Smooth muscle cell (in vitro differentiated cells): ENCODE data around the gene CACNG5. TPM values are rescaled to one million over a fixed set of nuclear protein-coding genes. Genes with fewer than 3 reads are reported as not detected.

ENCODE experiments used
- DNase-seq: peaks from one replicate; lab custom pipeline; 2025; ENCODE audit not compliant: unreplicated experiment; lab: John Stamatoyannopoulos, UW
- H2AFZ ChIP-seq: fragments of 200-600 bp; sonication (generic); 2 replicates; pipeline ENCODE4 v1.6.0; 2016; ENCODE audit warnings: antibody characterized with exemption, low read depth, mild to moderate bottlenecking
- H3F3A ChIP-seq: fragments of 200-600 bp; sonication (generic); 2 replicates; pipeline ENCODE4 v1.6.0; 2017; ENCODE audit warnings: antibody characterized with exemption, low read depth
- H3K27ac ChIP-seq: fragments of 200-600 bp; sonication (generic); 2 replicates; pipeline ENCODE4 v1.5.1; 2016; ENCODE audit warnings: low read depth, mild to moderate bottlenecking
- H3K27me3 ChIP-seq: fragments of 200-600 bp; sonication (generic); 2 replicates; pipeline ENCODE4 v1.6.1; 2016; ENCODE audit warnings: low read depth, mild to moderate bottlenecking
- H3K36me3 ChIP-seq: fragments of 200-600 bp; sonication (generic); 2 replicates; pipeline ENCODE4 v1.5.1; 2016; ENCODE audit warnings: low read depth
- H3K4me1 ChIP-seq: fragments of 200-600 bp; sonication (generic); 2 replicates; pipeline ENCODE4 v1.5.1; 2016; ENCODE audit warnings: low read depth
- H3K4me2 ChIP-seq: fragments of 200-600 bp; sonication (generic); 2 replicates; pipeline ENCODE4 v1.6.0; 2016; ENCODE audit warnings: mild to moderate bottlenecking
- H3K4me3 ChIP-seq: fragments of 200-600 bp; sonication (generic); 2 replicates; pipeline ENCODE4 v1.5.1; 2016; ENCODE audit warnings: mild to moderate bottlenecking
- H3K79me2 ChIP-seq: fragments of 200-600 bp; sonication (generic); 2 replicates; pipeline ENCODE4 v1.6.0; 2016; ENCODE audit warnings: low read depth, mild to moderate bottlenecking
- H3K9ac ChIP-seq: fragments of 200-600 bp; sonication (generic); 2 replicates; pipeline ENCODE4 v1.6.0; 2016; ENCODE audit warnings: low read depth
- H3K9me3 ChIP-seq: fragments of 200-600 bp; sonication (generic); replicated peaks from 2 replicates; pipeline ENCODE4 v1.5.1; 2016; ENCODE audit warnings: low read depth
- H4K20me1 ChIP-seq: fragments of 200-600 bp; sonication (generic); 2 replicates; pipeline ENCODE4 v1.6.0; 2016; ENCODE audit warnings: low read depth
- CTCF ChIP-seq: fragments of 200-600 bp; sonication (generic); IDR thresholded peaks from 2 replicates; pipeline ENCODE4 v1.5.1; 2017; ENCODE audit warnings: borderline replicate concordance, mild to moderate bottlenecking, antibody characterized with exemption; ENCODE audit not compliant: insufficient read depth, poor library complexity, severe bottlenecking
- WGBS: methylation state at CpG from one replicate; pipeline ENCODE4 v1.1.7; 2016; ENCODE audit warnings: low lambda C conversion rate; 5-methylcytosine and 5-hydroxymethylcytosine counted together
- polyA plus RNA-seq: library from polyadenylated mRNA; unstranded; fragments of >200 nt; fragmentation: Nextera tagmentation; extraction: Ambion mirVana; gene quantifications from 2 replicates; pipeline ENCODE4 v1.2.1, GENCODE V29; 2016
- total RNA-seq: library from RNA; depleted of rRNA; stranded (reverse); fragments of >200 nt; gene quantifications from 2 replicates; pipeline ENCODE4 v1.2.3, GENCODE V29; 2014

Gene CACNG5
- total and polyA plus RNA-seq, 2 experiments from 2014 or later, result not detected

- no peaks in the 10 kb centered on the region for H3F3A ChIP-seq
- no peak for TF ChIP-seq CTCF
- no peaks in the 10 kb centered on the region for H3K4me1 ChIP-seq
- H2AFZ ChIP-seq, result no peak overlapping the region
- H3K4me2 ChIP-seq, result no peak overlapping the region
- no peak for DNase-seq
- no peaks in the 10 kb centered on the region for H3K9me3 ChIP-seq
- no peaks in the 10 kb centered on the region for H4K20me1 ChIP-seq
- H3K9ac ChIP-seq, result no peak overlapping the region
- no peak overlapping the region for H3K4me3 ChIP-seq
- no peak overlapping the region for H3K27ac ChIP-seq
- 91% methylated on average over 7 of the region's 7 CpGs for WGBS
- no peaks in the 10 kb centered on the region for H3K27me3 ChIP-seq
- no peaks in the 10 kb centered on the region for H3K79me2 ChIP-seq
- H3K36me3 ChIP-seq, result no peaks in the 10 kb centered on the region
These were observed 44.9 kb upstream of the CACNG5 start for GRCh38 chr17:66789961-66790437.

GRCh38 chr17:66790501-66791061 is 44.3 kb upstream of the CACNG5 start:
- Histone ChIP-seq H3K4me3 (no peak overlapping the region), H3K36me3 (no peaks in the 10 kb centered on the region), H3K27ac (no peak overlapping the region), H2AFZ (no peak overlapping the region), H3K9ac (no peak overlapping the region), H4K20me1 (no peaks in the 10 kb centered on the region), H3F3A (no peaks in the 10 kb centered on the region), H3K4me2 (no peak overlapping the region), H3K9me3 (no peaks in the 10 kb centered on the region), H3K4me1 (no peaks in the 10 kb centered on the region), H3K27me3 (no peaks in the 10 kb centered on the region), H3K79me2 (no peaks in the 10 kb centered on the region)
- no peak for DNase-seq
- TF ChIP-seq CTCF, result no peak
- WGBS, result 93% methylated on average over 11 of the region's 11 CpGs

- Histone ChIP-seq H3K4me3 (no peak overlapping the region), H3K27ac (no peak overlapping the region), H2AFZ (no peak overlapping the region), H4K20me1 (no peaks in the 10 kb centered on the region), H3K79me2 (no peaks in the 10 kb centered on the region), H3K4me2 (no peak overlapping the region), H3F3A (no peaks in the 10 kb centered on the region), H3K4me1 (no peaks in the 10 kb centered on the region), H3K36me3 (no peaks in the 10 kb centered on the region), H3K9me3 (no peaks in the 10 kb centered on the region), H3K9ac (no peak overlapping the region), H3K27me3 (no peaks in the 10 kb centered on the region)
- TF ChIP-seq CTCF, result no peak
- DNase-seq, result no peak
- WGBS, result 80% methylated on average over 15 of the region's 15 CpGs
These were observed 43.6 kb upstream of the CACNG5 start for GRCh38 chr17:66791347-66791746.

- no peak for DNase-seq
- Histone ChIP-seq H2AFZ (no peak overlapping the region), H3K9ac (no peak overlapping the region), H3K4me2 (no peak overlapping the region), H3K79me2 (no peaks in the 10 kb centered on the region), H3K27ac (no peak overlapping the region), H4K20me1 (no peaks in the 10 kb centered on the region), H3K27me3 (no peaks in the 10 kb centered on the region), H3K4me1 (no peaks in the 10 kb centered on the region), H3F3A (no peaks in the 10 kb centered on the region), H3K9me3 (no peaks in the 10 kb centered on the region), H3K4me3 (no peak overlapping the region), H3K36me3 (no peaks in the 10 kb centered on the region)
- 98% methylated on average over 3 of the region's 3 CpGs for WGBS
- TF ChIP-seq CTCF, result no peak
These were observed 41.1 kb upstream of the CACNG5 start for GRCh38 chr17:66793814-66794213.
